ENCODE results near the gene ZNF474.

Gene ZNF474

GRCh38 chr5:122130152-122130551, 806 bp downstream of the ZNF474 start:
- no peak for DNase-seq
- Mint-ChIP-seq H3K4me1 (peaks cover 51% of the 10 kb centered on the region), H3K4me3 (no peak overlapping the region), H3K9me3 (no peaks in the 10 kb centered on the region), H3K36me3 (ENCODE audit: low read depth) (no peaks in the 10 kb centered on the region), H3K27me3 (ENCODE audit: low read depth, poor library complexity) (peaks cover 5% of the 10 kb centered on the region), H3K27ac (no peak overlapping the region)
- TF ChIP-seq CTCF (IDR thresholded peaks at IDR 0.05) = no peak

DNA sequence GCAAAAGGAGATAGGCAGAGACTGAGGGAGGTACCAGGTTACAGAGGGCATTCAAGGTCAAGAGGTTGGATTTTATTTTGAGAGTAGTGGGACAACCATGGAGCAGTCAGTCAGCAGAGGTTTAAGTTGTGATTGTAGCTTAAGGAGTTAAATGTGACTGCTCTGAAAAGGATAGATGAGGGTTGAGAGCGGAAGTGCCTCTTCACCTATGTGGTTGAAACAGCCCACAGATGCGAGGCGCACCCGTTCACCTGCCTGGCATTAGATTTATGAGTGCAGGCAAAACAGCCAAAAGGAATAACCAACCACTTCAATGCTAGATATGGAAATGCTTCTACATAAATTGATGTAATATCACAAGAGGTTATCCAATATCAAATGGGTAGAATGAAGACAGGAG, 8.4 kb downstream of the ZNF474 start:
- Mint-ChIP-seq H3K27me3 (ENCODE audit: low read depth, poor library complexity) (no peaks in the 10 kb centered on the region), H3K4me1 (no peaks in the 10 kb centered on the region), H3K4me3 (no peak overlapping the region), H3K36me3 (ENCODE audit: low read depth) (no peaks in the 10 kb centered on the region), H3K9me3 (no peaks in the 10 kb centered on the region), H3K27ac (no peak overlapping the region)
- TF ChIP-seq CTCF (IDR thresholded peaks at IDR 0.05) = no peak
- DNase-seq = no peak

GRCh38 chr5:122138356-122138755, 9.0 kb downstream of the ZNF474 start:
- no peak overlapping the region for H3K4me3 Mint-ChIP-seq
- TF ChIP-seq CTCF (IDR thresholded peaks at IDR 0.05) = no peak
- no peak overlapping the region for H3K27ac Mint-ChIP-seq
- H3K36me3 Mint-ChIP-seq (ENCODE audit: low read depth) = no peaks in the 10 kb centered on the region
- DNase-seq = no peak
- H3K9me3 Mint-ChIP-seq = no peaks in the 10 kb centered on the region
- no peaks in the 10 kb centered on the region for H3K27me3 Mint-ChIP-seq (ENCODE audit: low read depth, poor library complexity)
- H3K4me1 Mint-ChIP-seq = no peaks in the 10 kb centered on the region

DNA sequence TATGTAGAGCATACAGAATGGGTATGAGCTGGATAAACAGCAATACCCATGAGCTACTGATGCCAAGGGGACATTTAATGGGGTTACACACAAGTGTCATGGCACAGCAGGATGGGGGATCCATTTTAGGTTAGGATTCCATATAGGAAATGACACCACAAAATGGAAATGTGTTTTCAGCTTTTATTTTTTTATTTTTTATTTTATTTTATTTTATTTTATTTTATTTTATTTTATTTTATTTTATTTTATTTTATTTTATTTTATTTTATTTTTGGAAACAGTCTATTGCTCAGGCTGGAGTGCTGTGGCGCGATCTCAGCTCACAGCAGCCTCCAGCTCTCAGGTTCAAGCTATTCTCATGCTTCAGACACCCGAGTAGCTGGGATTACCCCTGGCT, 11.6 kb downstream of the ZNF474 start:
- Mint-ChIP-seq H3K9me3 (no peaks in the 10 kb centered on the region), H3K4me1 (no peaks in the 10 kb centered on the region), H3K4me3 (no peak overlapping the region), H3K27me3 (ENCODE audit: low read depth, poor library complexity) (no peaks in the 10 kb centered on the region), H3K36me3 (ENCODE audit: low read depth) (no peaks in the 10 kb centered on the region), H3K27ac (no peak overlapping the region)
- no peak for TF ChIP-seq CTCF (IDR thresholded peaks at IDR 0.05)
- DNase-seq = no peak

GRCh38 chr5:122141751-122142150, 12.4 kb downstream of the ZNF474 start:
- Mint-ChIP-seq H3K9me3 (no peaks in the 10 kb centered on the region), H3K27me3 (ENCODE audit: low read depth, poor library complexity) (no peaks in the 10 kb centered on the region), H3K4me3 (no peak overlapping the region), H3K4me1 (no peaks in the 10 kb centered on the region), H3K36me3 (ENCODE audit: low read depth) (no peaks in the 10 kb centered on the region), H3K27ac (no peak overlapping the region)
- no peak for DNase-seq
- TF ChIP-seq CTCF (IDR thresholded peaks at IDR 0.05) = no peak

GRCh38 chr5:122142480-122143164, 13.3 kb downstream of the ZNF474 start:
- no peak for DNase-seq
- Mint-ChIP-seq H3K9me3 (no peaks in the 10 kb centered on the region), H3K36me3 (ENCODE audit: low read depth) (no peaks in the 10 kb centered on the region), H3K27ac (no peak overlapping the region), H3K4me1 (no peaks in the 10 kb centered on the region), H3K4me3 (no peak overlapping the region), H3K27me3 (ENCODE audit: low read depth, poor library complexity) (no peaks in the 10 kb centered on the region)
- TF ChIP-seq CTCF (IDR thresholded peaks at IDR 0.05) = no peak

Data from nephron progenitor cell (in vitro differentiated cells).